ENCODE data around the gene GPR55.

- no peak for TF ChIP-seq POLR2A (IDR thresholded peaks at IDR 0.05)
- no peak for TF ChIP-seq CTCF (IDR thresholded peaks at IDR 0.05)
Observed at GRCh38 chr2:230896346-230897115, 28.5 kb downstream of the GPR55 start.
